Ovary (tissue), 1 donor: ENCODE measurements around the gene LRRC75A.

Experiments
- EP300 ChIP-seq: sonication (generic); formaldehyde crosslinking; IDR thresholded peaks from one replicate; pipeline ENCODE4 v1.6.1; 2017; ENCODE audit warnings: antibody characterized with exemption
- POLR2A ChIP-seq: fragments of 450-650 bp; IDR thresholded peaks from one replicate; pipeline ENCODE4 v1.6.1; 2017; ENCODE audit warnings: antibody characterized with exemption, mild to moderate bottlenecking, moderate library complexity

GRCh38 chr17:16496820-16497489 lies 5.0 kb upstream of the LRRC75A start:
- no peak for TF ChIP-seq EP300
- TF ChIP-seq POLR2A = no peak
